HAP-1 (cell line): ENCODE measurements around the gene JHY.
"Not testable (repeated sequence)": the region's sequence is repeated elsewhere in the genome, so short reads cannot be mapped to it uniquely, and the experiment has no call there.

Experiments used
- DNase-seq, 2 experiments: peaks; one replicate each; pipeline ENCODE4 v3.0.0-alpha.2; 2016 to 2020; ENCODE audit warnings: low spot score in 2 of 2
- H3K27me3 ChIP-seq: fragments of 250-450 bp; sonication (Bioruptor Pico); 2 replicates; pipeline ENCODE4 v1.5.1; 2020; ENCODE audit warnings: low read depth, mild to moderate bottlenecking, moderate library complexity
- H3K36me3 ChIP-seq: fragments of 250-450 bp; sonication (Bioruptor Pico); replicated peaks from 2 replicates; pipeline ENCODE4 v1.5.1; 2020; ENCODE audit warnings: mild to moderate bottlenecking
- H3K4me1 ChIP-seq: fragments of 250-450 bp; sonication (Bioruptor Pico); 2 replicates; pipeline ENCODE4 v1.5.1; 2020; ENCODE audit warnings: mild to moderate bottlenecking
- H3K4me3 ChIP-seq: fragments of 250-450 bp; sonication (Bioruptor Pico); 2 replicates; pipeline ENCODE4 v1.5.1; 2020; ENCODE audit warnings: mild to moderate bottlenecking, moderate library complexity
- H3K9me3 ChIP-seq: fragments of 250-450 bp; sonication (Bioruptor Pico); 2 replicates; pipeline ENCODE4 v1.5.1; 2020; ENCODE audit warnings: mild to moderate bottlenecking, moderate library complexity
- in situ Hi-C: fragments of 300-500 bp; cut with MboI; formaldehyde crosslinking; loops from 3 replicates; pipeline ENCODE4 v1.14.3; 2020; ENCODE audit warnings: low sequenced_read_pairs, inconsistent platforms, mixed read lengths

JHY gene

DNA sequence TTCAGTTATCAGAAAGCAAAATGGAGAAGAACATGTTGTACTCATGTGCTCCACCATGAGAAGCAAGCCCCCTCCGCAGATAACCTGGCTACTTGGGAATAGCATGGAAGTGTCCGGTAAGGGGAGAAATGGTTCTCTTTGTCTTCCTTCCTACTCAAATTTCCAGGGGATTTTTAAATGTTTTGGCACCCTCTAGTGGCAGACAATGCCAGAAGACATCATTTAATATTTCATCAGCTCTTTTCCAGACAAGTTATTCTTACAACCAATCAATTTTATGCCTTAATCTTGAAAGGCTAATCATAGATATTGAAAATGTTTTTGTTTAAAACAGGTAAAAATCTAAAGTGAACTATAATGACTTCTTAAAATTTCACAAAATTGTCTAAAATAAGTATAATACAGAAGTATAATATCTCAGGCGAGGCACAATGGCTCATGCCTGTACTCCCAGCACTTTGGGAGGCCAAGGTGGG is 28.6 kb upstream of the JHY start:
- H3K27me3 ChIP-seq = no peaks in the 10 kb centered on the region
- no peaks in the 10 kb centered on the region for H3K36me3 ChIP-seq
- DNase-seq = peak; percentile 71 to 85
- no peak overlapping the region for H3K4me3 ChIP-seq
- no peaks in the 10 kb centered on the region for H3K4me1 ChIP-seq
- in situ Hi-C loops = loop anchor here (5.0 to 10.0 kb wide), 2 partner anchors 57 to 269 kb away; no protein-coding TSS in a partner anchor
- no peaks in the 10 kb centered on the region for H3K9me3 ChIP-seq

DNA sequence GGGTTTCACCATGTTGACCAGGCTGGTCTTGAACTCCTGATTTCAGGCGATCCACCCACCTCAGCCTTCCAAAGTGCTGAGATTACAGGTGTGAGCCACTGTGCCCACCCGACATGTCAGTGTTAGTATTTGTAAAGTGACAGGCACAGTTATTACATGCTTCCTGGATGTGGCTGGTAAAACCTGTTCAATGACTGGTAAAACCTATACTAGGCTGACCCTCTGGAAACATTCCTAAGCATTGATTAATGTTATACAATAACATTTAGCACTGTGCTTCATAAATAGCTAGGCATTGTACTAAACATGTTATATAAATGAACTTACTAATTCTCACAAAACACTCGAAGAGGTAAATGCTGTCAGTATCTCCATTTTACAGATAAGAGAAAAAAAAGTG is 20.9 kb upstream of the JHY start:
- in situ Hi-C loops = no loop called here
- DNase-seq = no peak
- Histone ChIP-seq H3K36me3 (no peaks in the 10 kb centered on the region), H3K9me3 (no peaks in the 10 kb centered on the region), H3K4me1 (no peaks in the 10 kb centered on the region), H3K4me3 (no peak overlapping the region), H3K27me3 (peaks cover 28% of the 10 kb centered on the region)

DNA sequence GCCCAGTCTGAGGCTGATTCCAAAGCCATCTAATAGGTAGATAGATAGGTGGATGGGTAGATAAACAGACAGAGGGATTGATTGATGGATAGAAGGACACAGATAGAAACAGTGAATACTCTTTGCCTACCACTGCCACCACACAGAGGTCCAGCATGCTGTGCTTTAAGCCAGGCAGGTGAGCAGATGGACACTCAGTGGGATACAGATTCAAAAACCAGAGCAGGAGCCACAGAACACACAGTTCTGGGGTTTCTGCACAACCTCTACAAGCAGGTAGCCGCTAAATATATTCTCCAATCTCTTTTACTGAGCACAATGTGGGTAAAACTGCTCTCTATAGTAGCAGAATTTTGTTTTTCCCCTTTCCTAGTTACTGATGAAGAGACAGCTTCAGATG is 20.5 kb upstream of the JHY start:
- no peaks in the 10 kb centered on the region for H3K4me1 ChIP-seq
- H3K36me3 ChIP-seq = no peaks in the 10 kb centered on the region
- H3K9me3 ChIP-seq = no peaks in the 10 kb centered on the region
- in situ Hi-C loops = no loop called here
- no peak for DNase-seq
- H3K27me3 ChIP-seq = peaks cover 30% of the 10 kb centered on the region
- H3K4me3 ChIP-seq = no peak overlapping the region

GRCh38 chr11:122863154-122863553 is 19.4 kb upstream of the JHY start:
- not testable (repeated sequence) for H3K4me1 ChIP-seq

DNA sequence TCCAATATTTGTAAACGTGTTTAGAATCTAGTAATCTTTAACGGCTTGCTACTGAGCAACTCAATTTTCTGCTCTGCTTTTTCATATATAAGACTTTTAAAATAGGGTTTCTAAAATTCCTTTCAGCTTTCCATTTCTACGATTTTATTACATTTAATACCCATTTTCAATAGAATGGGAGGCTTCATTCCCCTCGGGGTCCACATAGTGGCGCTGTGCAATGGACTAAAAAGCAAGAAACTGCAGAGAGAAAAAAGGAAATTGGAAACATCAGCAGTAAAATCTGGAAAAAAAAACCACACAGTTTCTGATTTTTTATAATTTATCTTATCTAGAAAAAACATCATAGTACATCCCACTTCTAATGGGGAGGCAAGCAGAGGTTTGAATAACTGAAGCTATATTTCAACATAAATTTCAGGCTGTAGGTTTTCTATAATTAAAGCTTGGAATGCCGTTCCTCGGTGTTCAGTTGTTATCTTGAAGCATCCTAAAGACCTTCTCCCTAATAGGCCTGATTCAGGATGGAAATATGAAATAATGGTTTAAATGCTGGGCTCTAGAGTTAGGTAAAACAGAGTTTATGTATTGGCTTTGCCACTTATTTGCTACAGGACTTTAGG is 18.7 kb upstream of the JHY start:
- no peak overlapping the region for H3K4me3 ChIP-seq
- H3K4me1 ChIP-seq = no peaks in the 10 kb centered on the region
- DNase-seq = peak; percentile 40 to 68
- no peaks in the 10 kb centered on the region for H3K36me3 ChIP-seq
- H3K9me3 ChIP-seq = no peaks in the 10 kb centered on the region
- H3K27me3 ChIP-seq = peaks cover 34% of the 10 kb centered on the region
- in situ Hi-C loops = no loop called here

More at GRCh38 chr11:122863154-122863553, 19.4 kb upstream of the JHY start:
- DNase-seq, H3K36me3 ChIP-seq, H3K9me3 ChIP-seq, in situ Hi-C loops, H3K4me3 ChIP-seq: not testable (repeated sequence)
- H3K27me3 ChIP-seq = peaks cover 34% of the 10 kb centered on the region

- Histone ChIP-seq H3K4me1 (no peaks in the 10 kb centered on the region), H3K36me3 (no peaks in the 10 kb centered on the region), H3K9me3 (no peaks in the 10 kb centered on the region), H3K27me3 (peaks cover 39% of the 10 kb centered on the region), H3K4me3 (no peak overlapping the region)
- no peak for DNase-seq
- in situ Hi-C loops = no loop called here
Measured at GRCh38 chr11:122864386-122865115, 18.0 kb upstream of the JHY start.

GRCh38 chr11:122869622-122870021 is 12.9 kb upstream of the JHY start:
- Histone ChIP-seq H3K4me1 (no peaks in the 10 kb centered on the region), H3K4me3 (no peak overlapping the region), H3K9me3 (no peaks in the 10 kb centered on the region), H3K27me3 (peaks cover 17% of the 10 kb centered on the region), H3K36me3 (no peaks in the 10 kb centered on the region)
- in situ Hi-C loops = loop anchor here (10.0 kb wide), 1 partner anchor 155 kb away; no protein-coding TSS in a partner anchor
- DNase-seq = no peak

DNA sequence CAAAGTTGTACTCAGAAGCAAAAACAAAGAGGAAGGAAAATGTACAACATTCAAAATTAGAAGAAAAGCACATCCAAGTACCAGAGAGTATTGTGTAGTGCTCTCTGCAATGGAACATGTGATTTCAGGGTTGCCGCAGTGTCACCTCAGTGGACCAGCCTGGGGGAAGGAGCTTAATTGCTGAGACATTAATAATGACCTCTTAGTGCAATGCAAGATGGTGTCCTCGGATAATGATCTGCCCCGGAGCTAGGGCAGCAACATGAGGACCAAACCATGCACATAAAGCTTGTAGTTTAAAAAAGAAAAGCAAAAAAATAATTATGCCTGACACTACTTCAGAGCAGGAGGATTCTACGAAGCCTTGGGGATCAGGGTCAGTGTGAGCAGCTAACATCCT is 11.3 kb upstream of the JHY start:
- DNase-seq = no peak
- H3K9me3 ChIP-seq = no peaks in the 10 kb centered on the region
- H3K4me3 ChIP-seq = no peak overlapping the region
- H3K4me1 ChIP-seq = no peaks in the 10 kb centered on the region
- in situ Hi-C loops = loop anchor here (10.0 kb wide), 1 partner anchor 153 kb away; no protein-coding TSS in a partner anchor
- no peaks in the 10 kb centered on the region for H3K36me3 ChIP-seq
- peaks cover 12% of the 10 kb centered on the region for H3K27me3 ChIP-seq

- DNase-seq = no peak
- H3K4me3 ChIP-seq = no peak overlapping the region
- H3K9me3 ChIP-seq = no peaks in the 10 kb centered on the region
- H3K27me3 ChIP-seq = peaks cover 9% of the 10 kb centered on the region
- in situ Hi-C loops = loop anchor here (10.0 kb wide), 1 partner anchor 153 kb away; no protein-coding TSS in a partner anchor
- H3K4me1 ChIP-seq = no peaks in the 10 kb centered on the region
- H3K36me3 ChIP-seq = no peaks in the 10 kb centered on the region
Measured at GRCh38 chr11:122872046-122872445, 10.5 kb upstream of the JHY start.

GRCh38 chr11:122874991-122875390 is 7.6 kb upstream of the JHY start:
- no peak for DNase-seq
- no peak overlapping the region for H3K4me3 ChIP-seq
- peaks cover 10% of the 10 kb centered on the region for H3K4me1 ChIP-seq
- H3K27me3 ChIP-seq = no peaks in the 10 kb centered on the region
- no peaks in the 10 kb centered on the region for H3K9me3 ChIP-seq
- in situ Hi-C loops = loop anchor here (10.0 kb wide), 1 partner anchor 150 kb away; no protein-coding TSS in a partner anchor
- no peaks in the 10 kb centered on the region for H3K36me3 ChIP-seq

GRCh38 chr11:122877732-122878131 is 4.8 kb upstream of the JHY start:
- no peaks in the 10 kb centered on the region for H3K9me3 ChIP-seq
- peaks cover 16% of the 10 kb centered on the region for H3K4me1 ChIP-seq
- H3K4me3 ChIP-seq = no peak overlapping the region
- no peaks in the 10 kb centered on the region for H3K27me3 ChIP-seq
- H3K36me3 ChIP-seq = no peaks in the 10 kb centered on the region
- no peak for DNase-seq
- in situ Hi-C loops = loop anchor here (10.0 kb wide), 1 partner anchor 147 kb away; no protein-coding TSS in a partner anchor

DNA sequence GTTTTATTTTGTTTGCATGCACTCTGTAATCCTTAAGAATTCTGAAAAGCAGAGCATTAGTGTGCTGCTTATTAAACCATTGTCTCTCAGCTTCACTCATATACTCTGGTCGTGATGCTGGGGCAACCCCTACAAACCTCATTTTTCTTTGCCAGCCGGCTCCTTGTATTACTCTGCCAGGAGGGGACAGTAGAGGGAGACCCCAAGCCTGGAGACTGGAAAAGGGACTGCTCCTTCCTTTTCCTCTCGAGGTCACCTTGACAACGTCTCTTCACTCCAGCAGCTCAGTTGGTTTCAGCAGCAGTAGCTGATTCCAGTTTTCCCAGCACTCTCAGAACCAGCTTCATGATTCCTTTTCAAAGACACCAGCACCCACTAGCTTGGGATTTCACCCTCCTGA is 2.8 kb upstream of the JHY start:
- in situ Hi-C loops = loop anchor here (10.0 kb wide), 1 partner anchor 145 kb away; no protein-coding TSS in a partner anchor
- H3K9me3 ChIP-seq = no peaks in the 10 kb centered on the region
- DNase-seq = peak; percentile 70 to 82
- H3K4me1 ChIP-seq = peaks cover 26% of the 10 kb centered on the region
- no peak overlapping the region for H3K4me3 ChIP-seq
- no peaks in the 10 kb centered on the region for H3K27me3 ChIP-seq
- H3K36me3 ChIP-seq = no peaks in the 10 kb centered on the region

GRCh38 chr11:122882857-122883645 is 492 bp downstream of the JHY start:
- Histone ChIP-seq H3K4me3 (peak overlapping the region; percentile 46), H3K36me3 (no peaks in the 10 kb centered on the region), H3K9me3 (no peaks in the 10 kb centered on the region), H3K27me3 (no peaks in the 10 kb centered on the region), H3K4me1 (peaks cover 26% of the 10 kb centered on the region)
- peak; percentile 35 to 63 for DNase-seq
- in situ Hi-C loops = no loop called here
